ENCODE measurements around the gene RBMS3. TPM values are rescaled to one million over a fixed set of nuclear protein-coding genes. Genes with fewer than 3 reads are reported as not detected.
"Not testable (repeated sequence)": the region's sequence is repeated elsewhere in the genome, so short reads cannot be mapped to it uniquely, and the experiment has no call there.

The RBMS3 gene
- total RNA-seq, 1 donor from 2014 or later: 70.0 TPM

DNA sequence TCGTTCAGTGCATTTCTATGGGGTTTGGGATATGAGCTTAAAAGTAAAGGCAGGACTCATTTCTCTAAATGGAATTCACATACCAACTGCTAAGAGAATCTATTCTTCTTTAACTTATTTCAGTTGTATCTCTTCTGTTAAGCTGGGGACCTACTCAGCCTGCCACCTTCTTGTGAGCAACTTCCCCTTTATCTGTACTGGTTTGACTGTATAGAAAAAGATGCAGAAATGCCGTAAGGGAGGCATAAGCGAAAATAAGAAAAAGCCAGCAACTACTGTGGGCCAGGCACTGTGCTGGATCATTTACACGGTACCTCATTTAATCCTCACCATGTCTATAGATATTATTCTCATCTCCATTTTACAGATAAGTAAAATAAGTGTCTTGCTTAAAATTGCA, 38.4 kb downstream of the RBMS3 start:
- H3K27ac ChIP-seq: no peak overlapping the region
- DNase-seq (ENCODE audit: extremely low spot score in 2 of 2): no peak
- no peaks in the 10 kb centered on the region for H3K36me3 ChIP-seq
- no peaks in the 10 kb centered on the region for H3K27me3 ChIP-seq
- no peak overlapping the region for H3K4me3 ChIP-seq
- H3K4me1 ChIP-seq: peaks cover 23% of the 10 kb centered on the region
- intact Hi-C loops (cut with DNase I): no loop called here
- TF ChIP-seq POLR2AphosphoS5 (IDR thresholded peaks at IDR 0.05; ENCODE audit: insufficient read depth in 1 of 2, low read depth in 1 of 2): no peak
- no peak for TF ChIP-seq POLR2A (IDR thresholded peaks at IDR 0.05)
- TF ChIP-seq, protein P1, sequence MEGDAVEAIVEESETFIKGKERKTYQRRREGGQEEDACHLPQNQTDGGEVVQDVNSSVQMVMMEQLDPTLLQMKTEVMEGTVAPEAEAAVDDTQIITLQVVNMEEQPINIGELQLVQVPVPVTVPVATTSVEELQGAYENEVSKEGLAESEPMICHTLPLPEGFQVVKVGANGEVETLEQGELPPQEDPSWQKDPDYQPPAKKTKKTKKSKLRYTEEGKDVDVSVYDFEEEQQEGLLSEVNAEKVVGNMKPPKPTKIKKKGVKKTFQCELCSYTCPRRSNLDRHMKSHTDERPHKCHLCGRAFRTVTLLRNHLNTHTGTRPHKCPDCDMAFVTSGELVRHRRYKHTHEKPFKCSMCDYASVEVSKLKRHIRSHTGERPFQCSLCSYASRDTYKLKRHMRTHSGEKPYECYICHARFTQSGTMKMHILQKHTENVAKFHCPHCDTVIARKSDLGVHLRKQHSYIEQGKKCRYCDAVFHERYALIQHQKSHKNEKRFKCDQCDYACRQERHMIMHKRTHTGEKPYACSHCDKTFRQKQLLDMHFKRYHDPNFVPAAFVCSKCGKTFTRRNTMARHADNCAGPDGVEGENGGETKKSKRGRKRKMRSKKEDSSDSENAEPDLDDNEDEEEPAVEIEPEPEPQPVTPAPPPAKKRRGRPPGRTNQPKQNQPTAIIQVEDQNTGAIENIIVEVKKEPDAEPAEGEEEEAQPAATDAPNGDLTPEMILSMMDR (IDR thresholded peaks at IDR 0.05): no peak
- no peaks in the 10 kb centered on the region for H3K9me3 ChIP-seq

DNA sequence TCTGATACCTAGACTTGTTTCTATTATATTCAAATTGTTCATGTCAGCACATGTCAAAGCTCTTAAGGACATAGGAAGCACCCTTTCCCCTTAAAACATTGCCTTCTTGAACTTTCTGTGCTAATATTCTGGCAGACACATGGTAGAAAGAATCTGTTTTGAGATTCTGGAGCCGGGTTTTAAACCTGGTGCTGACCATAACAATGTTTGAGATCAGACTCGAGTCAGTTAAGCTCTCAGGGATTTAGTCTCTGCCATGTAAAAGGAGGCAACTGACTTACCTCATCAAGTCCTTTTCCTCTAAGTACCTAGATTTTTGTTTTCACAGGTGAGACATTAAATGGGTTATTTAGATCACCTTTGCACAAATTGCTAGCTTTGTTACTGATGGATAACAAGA, 38.9 kb downstream of the RBMS3 start:
- no peaks in the 10 kb centered on the region for H3K9me3 ChIP-seq
- H3K36me3 ChIP-seq: no peaks in the 10 kb centered on the region
- TF ChIP-seq, protein P1 (IDR thresholded peaks at IDR 0.05): no peak
- no peak for TF ChIP-seq POLR2AphosphoS5 (IDR thresholded peaks at IDR 0.05; ENCODE audit: insufficient read depth in 1 of 2, low read depth in 1 of 2)
- TF ChIP-seq POLR2A (IDR thresholded peaks at IDR 0.05): no peak
- H3K4me1 ChIP-seq: peaks cover 23% of the 10 kb centered on the region
- no peak for DNase-seq (ENCODE audit: extremely low spot score in 2 of 2)
- intact Hi-C loops (cut with DNase I): no loop called here
- H3K27ac ChIP-seq: no peak overlapping the region
- H3K27me3 ChIP-seq: no peaks in the 10 kb centered on the region
- H3K4me3 ChIP-seq: peak overlapping the region in 1 of 2 donors; percentile 3

DNA sequence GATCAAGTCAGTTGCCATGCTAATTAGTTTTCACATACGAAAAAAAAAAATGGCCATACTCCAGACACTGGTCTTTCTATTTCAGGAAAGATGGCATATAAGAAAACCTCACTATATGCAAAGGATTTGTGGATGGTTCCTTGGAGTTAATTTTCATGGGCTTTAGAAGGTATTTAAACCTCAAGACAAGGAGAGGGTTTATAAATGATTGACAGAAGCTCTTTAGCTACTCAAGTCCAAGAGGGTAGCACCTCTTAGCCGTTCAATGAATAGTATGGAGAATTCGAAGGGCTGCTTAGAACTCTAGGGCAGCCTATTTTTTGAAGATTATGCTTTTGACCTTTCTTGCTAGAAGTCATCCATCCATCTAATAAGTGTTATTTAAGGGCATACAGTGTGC, 41.7 kb downstream of the RBMS3 start:
- no peak for DNase-seq (ENCODE audit: extremely low spot score in 2 of 2)
- Histone ChIP-seq H3K27ac (no peak overlapping the region), H3K36me3 (no peaks in the 10 kb centered on the region), H3K4me3 (no peak overlapping the region), H3K9me3 (no peaks in the 10 kb centered on the region), H3K4me1 (peaks cover 17% of the 10 kb centered on the region), H3K27me3 (no peaks in the 10 kb centered on the region)
- intact Hi-C loops (cut with DNase I): no loop called here
- TF ChIP-seq, protein P1 (IDR thresholded peaks at IDR 0.05): no peak
- TF ChIP-seq POLR2AphosphoS5 (IDR thresholded peaks at IDR 0.05; ENCODE audit: insufficient read depth in 1 of 2, low read depth in 1 of 2): no peak
- TF ChIP-seq POLR2A (IDR thresholded peaks at IDR 0.05): no peak

DNA sequence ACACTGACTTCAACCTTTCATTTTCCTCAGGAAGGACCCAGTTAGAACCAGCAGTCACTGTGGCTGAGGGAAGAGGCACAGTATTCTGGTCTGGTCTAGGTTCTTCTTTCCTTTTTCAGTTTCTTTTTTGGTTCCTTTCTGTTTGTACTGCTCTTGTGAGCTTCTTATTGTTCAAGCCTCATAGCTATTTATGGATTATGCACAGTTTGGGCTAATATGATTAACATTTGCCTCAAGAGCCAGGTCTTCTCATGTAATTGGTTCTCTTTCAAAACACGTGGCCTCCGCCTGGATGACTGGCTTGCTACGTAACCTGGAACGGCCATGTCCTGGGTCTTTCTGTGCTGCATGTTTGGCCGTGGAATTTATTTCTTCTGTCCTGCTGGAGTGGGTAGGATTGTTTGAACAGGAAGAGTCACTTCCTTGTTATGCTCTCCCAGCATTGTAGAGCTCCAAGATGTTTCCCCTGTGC, 43.3 kb downstream of the RBMS3 start:
- no peak overlapping the region for H3K4me3 ChIP-seq
- intact Hi-C loops (cut with DNase I): no loop called here
- DNase-seq (ENCODE audit: extremely low spot score in 2 of 2): no peak

DNA sequence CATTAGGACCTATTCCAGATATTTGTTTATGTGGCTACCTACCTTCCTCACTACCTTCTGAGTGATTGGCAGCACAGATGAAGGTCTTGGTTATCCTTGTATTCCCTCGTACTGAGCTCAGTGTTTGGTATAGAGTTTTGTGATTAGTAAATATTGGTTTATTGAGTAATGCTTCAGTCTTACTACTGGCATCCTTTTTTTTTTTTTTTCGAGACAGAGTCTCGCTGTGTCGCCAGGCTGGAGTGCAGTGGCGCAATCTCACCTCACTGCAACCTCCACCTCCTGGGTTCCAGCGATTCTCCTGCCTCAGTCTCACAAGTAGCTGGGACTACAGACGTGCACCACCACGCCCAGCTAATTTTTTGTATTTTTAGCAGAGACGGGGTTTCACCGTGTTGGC, 45.7 kb downstream of the RBMS3 start:
- DNase-seq (ENCODE audit: extremely low spot score in 2 of 2); H3K27me3 ChIP-seq; H3K36me3 ChIP-seq; H3K4me3 ChIP-seq; H3K4me1 ChIP-seq; intact Hi-C loops (cut with DNase I); H3K27ac ChIP-seq; H3K9me3 ChIP-seq: not testable (repeated sequence)

More for the DNA sequence above, 43.3 kb downstream of the RBMS3 start:
- TF ChIP-seq, protein P1 (IDR thresholded peaks at IDR 0.05): no peak
- no peak for TF ChIP-seq POLR2AphosphoS5 (IDR thresholded peaks at IDR 0.05; ENCODE audit: insufficient read depth in 1 of 2, low read depth in 1 of 2)
- no peak for TF ChIP-seq POLR2A (IDR thresholded peaks at IDR 0.05)
- Histone ChIP-seq H3K36me3 (no peaks in the 10 kb centered on the region), H3K4me1 (peaks cover 5% of the 10 kb centered on the region), H3K9me3 (no peaks in the 10 kb centered on the region), H3K27me3 (no peaks in the 10 kb centered on the region), H3K27ac (peak overlapping the region; percentile 27)

Measured in vagina (tissue), 2 donors.